Effector memory CD4-positive, alpha-beta T cell (primary cell): ENCODE results near the gene SOWAHA.
"Not testable (repeated sequence)": the region's sequence is repeated elsewhere in the genome, so short reads cannot be mapped to it uniquely, and the experiment has no call there.

Source experiments
- DNase-seq, 3 donors: peaks; one replicate each; pipeline ENCODE4 v3.0.0-alpha.2; 2020
- H3K27ac ChIP-seq: 2 replicates; pipeline ENCODE4 v1.7.0; 2013; ENCODE audit warnings: mild to moderate bottlenecking, low read length, moderate library complexity; ENCODE audit not compliant: insufficient read depth, poor library complexity, severe bottlenecking
- H3K27me3 ChIP-seq: replicated peaks from 2 replicates; pipeline ENCODE4 v1.7.0; 2013; ENCODE audit warnings: mild to moderate bottlenecking, low read length; ENCODE audit not compliant: insufficient read depth, control insufficient read depth, poor library complexity, severe bottlenecking
- H3K36me3 ChIP-seq: 2 replicates; pipeline ENCODE4 v1.7.0; 2013; ENCODE audit warnings: mild to moderate bottlenecking, low read length, moderate library complexity; ENCODE audit not compliant: control insufficient read depth, insufficient read depth
- H3K4me1 ChIP-seq: 2 replicates; pipeline ENCODE4 v1.7.0; 2013; ENCODE audit warnings: low read length, mild to moderate bottlenecking; ENCODE audit not compliant: control insufficient read depth, insufficient read depth, poor library complexity, severe bottlenecking
- H3K4me3 ChIP-seq: 2 replicates; pipeline ENCODE4 v1.7.0; 2013; ENCODE audit warnings: low read length, low read depth, mild to moderate bottlenecking; ENCODE audit not compliant: insufficient read depth, poor library complexity, severe bottlenecking
- H3K9me3 ChIP-seq: 2 replicates; pipeline ENCODE4 v1.7.0; 2013; ENCODE audit warnings: mild to moderate bottlenecking, low read length, moderate library complexity; ENCODE audit not compliant: control insufficient read depth

Gene SOWAHA

GRCh38 chr5:132788508-132788907 lies 24.6 kb upstream of the SOWAHA start:
- Histone ChIP-seq H3K4me1 (no peaks in the 10 kb centered on the region), H3K4me3 (no peak overlapping the region), H3K27ac (no peak overlapping the region), H3K27me3 (no peaks in the 10 kb centered on the region), H3K36me3 (no peaks in the 10 kb centered on the region), H3K9me3 (no peaks in the 10 kb centered on the region)
- no peak for DNase-seq

DNA sequence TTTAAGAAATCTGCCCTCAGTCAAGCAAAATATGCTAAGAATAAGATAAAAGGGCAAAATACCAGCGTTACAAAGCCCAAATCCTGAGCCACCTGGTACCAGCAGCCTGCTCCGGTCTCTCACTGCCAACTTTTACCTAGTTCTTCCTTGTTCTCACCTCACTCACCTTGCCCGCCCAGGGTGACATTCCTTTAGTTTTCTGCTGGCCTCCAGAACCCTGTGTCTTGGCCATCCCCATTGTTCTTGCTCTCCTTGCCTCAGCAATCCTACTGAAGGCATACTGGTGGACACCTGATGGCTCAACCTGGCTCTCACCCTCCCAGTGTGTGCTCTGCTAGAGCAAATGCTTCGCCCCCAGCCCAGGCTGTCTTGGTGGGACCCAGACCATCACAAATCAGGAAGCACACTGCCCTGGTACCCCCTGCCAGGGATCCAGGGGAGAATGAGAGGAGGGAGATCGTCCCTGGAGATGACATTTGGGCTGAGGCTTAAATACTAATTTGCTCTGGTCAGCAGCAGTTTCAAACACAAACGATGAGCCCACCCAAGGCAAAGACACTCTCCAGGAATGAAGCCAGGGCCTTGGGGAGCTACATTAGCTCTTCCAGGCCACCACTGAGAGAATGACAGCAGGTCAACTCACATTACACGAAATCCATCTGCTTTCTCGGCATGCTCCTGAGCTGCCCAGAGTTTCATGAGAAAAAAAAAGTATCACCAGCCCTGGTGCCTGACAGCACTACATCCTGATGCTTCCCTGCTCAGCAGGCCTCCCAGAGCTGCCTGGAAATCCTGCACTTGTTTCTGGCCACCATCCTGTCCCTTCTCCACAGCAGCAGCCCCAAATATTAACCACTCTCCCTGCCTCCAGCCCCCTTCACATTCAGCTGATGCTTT lies 23.9 kb upstream of the SOWAHA start:
- H3K27me3 ChIP-seq: no peaks in the 10 kb centered on the region
- no peaks in the 10 kb centered on the region for H3K9me3 ChIP-seq
- no peak for DNase-seq
- no peak overlapping the region for H3K27ac ChIP-seq
- H3K36me3 ChIP-seq: no peaks in the 10 kb centered on the region
- no peak overlapping the region for H3K4me3 ChIP-seq
- no peaks in the 10 kb centered on the region for H3K4me1 ChIP-seq

GRCh38 chr5:132790201-132790865 lies 22.8 kb upstream of the SOWAHA start:
- Histone ChIP-seq H3K27ac (no peak overlapping the region), H3K9me3 (no peaks in the 10 kb centered on the region), H3K4me3 (no peak overlapping the region), H3K27me3 (no peaks in the 10 kb centered on the region), H3K36me3 (no peaks in the 10 kb centered on the region), H3K4me1 (no peaks in the 10 kb centered on the region)
- DNase-seq: no peak

- no peaks in the 10 kb centered on the region for H3K27me3 ChIP-seq
- H3K9me3 ChIP-seq: no peaks in the 10 kb centered on the region
- DNase-seq: no peak
- no peak overlapping the region for H3K4me3 ChIP-seq
- no peaks in the 10 kb centered on the region for H3K4me1 ChIP-seq
- no peaks in the 10 kb centered on the region for H3K36me3 ChIP-seq
- no peak overlapping the region for H3K27ac ChIP-seq
Measured at GRCh38 chr5:132791026-132791425, 22.1 kb upstream of the SOWAHA start.

DNA sequence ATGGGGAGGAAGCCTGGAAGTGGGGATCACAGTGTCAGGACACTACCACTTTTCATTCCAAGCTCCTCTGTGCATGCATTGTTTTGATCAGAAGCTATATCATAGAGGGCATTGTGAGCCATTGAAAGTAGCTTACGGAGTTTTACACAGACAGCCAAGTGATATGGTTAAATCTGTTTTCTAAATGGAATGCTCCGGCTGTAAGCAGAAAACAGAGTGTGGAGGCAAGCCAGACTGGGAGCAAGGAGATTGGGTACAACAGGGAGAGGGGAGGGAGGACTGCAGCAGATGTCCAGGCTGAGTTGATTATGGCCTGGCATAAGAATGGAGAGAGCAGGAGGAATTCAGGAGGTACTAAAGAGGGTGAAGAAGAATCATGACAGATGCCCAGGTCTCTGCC lies 15.5 kb upstream of the SOWAHA start:
- DNase-seq: no peak
- no peak overlapping the region for H3K4me3 ChIP-seq

DNA sequence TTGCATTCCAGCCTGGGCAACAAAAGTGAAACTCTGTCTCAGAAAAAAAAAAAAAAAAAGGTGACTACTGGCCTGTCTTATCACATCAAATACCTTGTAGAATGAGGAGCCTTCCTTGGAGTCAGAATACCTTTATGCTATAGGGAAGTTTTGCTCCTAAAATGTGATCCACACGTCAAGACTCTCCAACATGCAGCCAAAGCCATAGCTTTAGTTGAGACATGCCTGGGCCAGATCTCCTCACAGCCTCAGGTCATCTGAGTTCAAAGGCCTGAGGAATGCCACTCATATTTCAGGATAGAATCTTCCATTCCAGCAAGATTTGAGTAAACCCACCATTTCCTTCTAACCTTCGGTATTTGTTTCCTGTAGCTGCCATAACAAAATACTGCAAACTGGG lies 13.7 kb upstream of the SOWAHA start:
- H3K36me3 ChIP-seq: no peaks in the 10 kb centered on the region
- H3K4me1 ChIP-seq: no peaks in the 10 kb centered on the region
- no peaks in the 10 kb centered on the region for H3K9me3 ChIP-seq
- DNase-seq: no peak
- H3K27ac ChIP-seq: no peak overlapping the region
- H3K4me3 ChIP-seq: no peak overlapping the region
- no peaks in the 10 kb centered on the region for H3K27me3 ChIP-seq

More for the DNA sequence above, 15.5 kb upstream of the SOWAHA start:
- Histone ChIP-seq H3K36me3 (no peaks in the 10 kb centered on the region), H3K4me1 (no peaks in the 10 kb centered on the region), H3K27me3 (no peaks in the 10 kb centered on the region), H3K9me3 (no peaks in the 10 kb centered on the region), H3K27ac (no peak overlapping the region)

GRCh38 chr5:132800545-132800944 lies 12.6 kb upstream of the SOWAHA start:
- H3K9me3 ChIP-seq: no peaks in the 10 kb centered on the region
- H3K27ac ChIP-seq: no peak overlapping the region
- no peaks in the 10 kb centered on the region for H3K4me1 ChIP-seq
- H3K4me3 ChIP-seq: no peak overlapping the region
- H3K27me3 ChIP-seq: no peaks in the 10 kb centered on the region
- no peaks in the 10 kb centered on the region for H3K36me3 ChIP-seq
- DNase-seq: no peak

GRCh38 chr5:132802044-132802684 lies 10.9 kb upstream of the SOWAHA start:
- Histone ChIP-seq H3K27ac (no peak overlapping the region), H3K27me3 (peaks cover under 1% of the 10 kb centered on the region), H3K4me1 (no peaks in the 10 kb centered on the region)

GRCh38 chr5:132802685-132803066 lies 10.4 kb upstream of the SOWAHA start:
- DNase-seq, H3K9me3 ChIP-seq, H3K36me3 ChIP-seq, H3K4me3 ChIP-seq, H3K27ac ChIP-seq, H3K4me1 ChIP-seq, H3K27me3 ChIP-seq: not testable (repeated sequence)

More at GRCh38 chr5:132802044-132802684, 10.9 kb upstream of the SOWAHA start:
- DNase-seq: no peak
- H3K4me3 ChIP-seq: no peak overlapping the region
- no peaks in the 10 kb centered on the region for H3K36me3 ChIP-seq
- H3K9me3 ChIP-seq: no peaks in the 10 kb centered on the region

- H3K9me3 ChIP-seq, H3K36me3 ChIP-seq, DNase-seq, H3K27me3 ChIP-seq, H3K27ac ChIP-seq, H3K4me1 ChIP-seq, H3K4me3 ChIP-seq: not testable (repeated sequence)
Measured at GRCh38 chr5:132804219-132804618, 8.9 kb upstream of the SOWAHA start.
